GM19463 (cell line): Measurements from ENCODE around the gene ZNF785.
A peak's percentile ranks its signal among the peaks of the same experiment; 100 is the strongest.
"Not testable (repeated sequence)": the region's sequence is repeated elsewhere in the genome, so short reads cannot be mapped to it uniquely, and the experiment has no call there.

Experiments used
- ATAC-seq: cut with Tn5 transposase; IDR thresholded peaks from one replicate; pipeline ENCODE4 v1.9.1; 2021; ENCODE audit warnings: mild to moderate bottlenecking, moderate library complexity; ENCODE audit not compliant: unreplicated experiment

Gene ZNF785

GRCh38 chr16:30541502-30542329 is 43.8 kb downstream of the ZNF785 start:
- ATAC-seq: no peak

- ATAC-seq: not testable (repeated sequence)
Observed at GRCh38 chr16:30540916-30541464, 44.5 kb downstream of the ZNF785 start.

GRCh38 chr16:30539986-30540526 is 45.4 kb downstream of the ZNF785 start:
- not testable (repeated sequence) for ATAC-seq

DNA sequence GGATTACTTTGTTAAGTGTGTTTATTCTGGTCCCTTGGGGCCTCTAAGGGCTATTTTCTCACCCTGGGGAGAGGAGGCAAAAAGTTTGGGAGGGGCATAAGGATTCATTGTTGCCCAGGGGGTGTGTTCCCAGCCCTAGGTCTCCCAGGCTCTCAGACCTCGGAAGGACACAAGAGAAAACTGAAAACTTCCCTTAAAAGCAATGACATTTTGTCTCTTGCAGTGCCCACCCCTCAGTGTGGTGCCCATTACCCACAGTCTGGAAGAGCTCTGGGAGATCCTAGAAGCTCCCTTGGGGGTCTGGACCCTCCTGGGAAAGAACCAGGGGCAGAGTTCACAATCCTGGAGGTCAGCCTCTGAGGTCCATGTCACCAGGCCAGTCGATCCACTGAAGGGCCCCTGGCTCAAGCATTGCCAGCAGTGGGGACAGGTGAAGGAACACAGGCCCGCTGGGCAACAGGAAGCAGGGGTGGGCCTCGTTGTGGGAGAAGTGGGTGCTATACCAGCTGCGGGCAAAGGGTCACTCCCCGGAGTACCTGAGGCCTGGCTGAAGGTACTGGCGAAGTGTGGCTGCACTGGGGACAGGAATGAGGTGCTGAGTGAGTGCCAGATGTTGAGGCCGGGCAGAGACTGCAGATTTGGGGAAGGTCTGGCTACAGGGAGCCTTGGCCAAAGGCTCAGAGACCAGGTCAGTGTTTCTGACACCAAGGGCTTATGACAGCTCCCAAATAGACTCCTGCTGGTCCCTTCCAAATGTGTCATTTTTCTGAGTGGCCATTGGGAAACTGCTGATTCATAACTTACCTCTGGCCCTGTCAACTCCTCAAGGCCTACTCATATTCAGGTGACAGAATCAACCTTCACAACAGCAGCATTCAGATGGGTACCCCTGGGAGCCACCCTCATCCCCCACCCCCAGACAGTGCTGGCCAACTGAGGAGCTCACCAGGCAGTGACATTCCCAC is 46.2 kb downstream of the ZNF785 start:
- ATAC-seq: no peak

DNA sequence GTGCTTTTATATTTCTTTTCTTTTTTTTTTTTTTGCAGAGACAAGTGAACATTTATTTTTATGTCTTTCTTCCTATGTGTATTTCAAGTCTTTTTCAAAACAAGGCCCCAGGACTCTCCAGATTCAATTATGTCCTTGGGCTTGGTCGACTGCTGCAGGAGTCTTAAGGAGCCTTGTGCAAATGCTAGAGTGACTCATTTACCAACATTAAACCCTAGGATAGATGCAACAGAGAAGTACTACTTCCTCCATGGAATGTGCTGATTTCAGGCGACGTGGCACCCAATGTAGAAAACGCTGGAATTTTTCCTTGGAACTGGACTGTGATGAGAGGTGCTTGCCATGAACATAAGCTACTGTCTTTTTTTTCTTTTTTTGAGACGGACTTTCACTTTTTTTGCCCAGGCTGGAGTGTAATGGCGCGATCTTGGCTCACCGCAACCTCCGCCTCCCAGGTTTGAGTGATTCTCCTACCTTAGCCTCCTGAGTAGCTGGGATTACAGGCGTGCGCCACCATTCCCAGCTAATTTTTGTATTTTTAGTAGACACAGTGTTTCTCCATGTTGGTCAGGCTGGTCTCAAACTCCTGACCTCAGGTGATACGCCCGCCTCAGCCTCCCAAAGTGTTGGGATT is 49.0 kb downstream of the ZNF785 start:
- not testable (repeated sequence) for ATAC-seq

DNA sequence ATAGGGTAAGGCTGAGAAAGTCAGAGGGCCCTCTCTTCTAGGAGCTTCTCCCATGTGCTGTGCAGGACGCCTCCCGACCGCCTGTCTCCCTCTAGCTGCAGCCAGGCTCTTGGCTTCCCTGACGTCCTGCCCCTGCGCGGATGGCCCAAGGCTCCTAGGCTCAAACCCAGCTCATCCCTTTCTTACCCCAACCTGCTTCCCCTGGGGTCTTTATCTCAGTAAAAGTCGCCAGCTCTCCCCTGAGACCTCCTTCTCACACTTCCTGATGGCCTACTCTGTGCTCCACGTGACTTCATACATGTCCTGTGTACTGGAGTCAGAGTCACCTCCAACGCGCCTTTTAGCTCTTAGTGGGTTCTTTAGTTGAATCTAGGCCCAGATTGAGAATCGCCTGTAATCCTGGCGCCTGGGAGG is 49.7 kb downstream of the ZNF785 start:
- ATAC-seq: peak; percentile 41

GRCh38 chr16:30535106-30535776 is 50.3 kb downstream of the ZNF785 start:
- peak; percentile 9 for ATAC-seq

DNA sequence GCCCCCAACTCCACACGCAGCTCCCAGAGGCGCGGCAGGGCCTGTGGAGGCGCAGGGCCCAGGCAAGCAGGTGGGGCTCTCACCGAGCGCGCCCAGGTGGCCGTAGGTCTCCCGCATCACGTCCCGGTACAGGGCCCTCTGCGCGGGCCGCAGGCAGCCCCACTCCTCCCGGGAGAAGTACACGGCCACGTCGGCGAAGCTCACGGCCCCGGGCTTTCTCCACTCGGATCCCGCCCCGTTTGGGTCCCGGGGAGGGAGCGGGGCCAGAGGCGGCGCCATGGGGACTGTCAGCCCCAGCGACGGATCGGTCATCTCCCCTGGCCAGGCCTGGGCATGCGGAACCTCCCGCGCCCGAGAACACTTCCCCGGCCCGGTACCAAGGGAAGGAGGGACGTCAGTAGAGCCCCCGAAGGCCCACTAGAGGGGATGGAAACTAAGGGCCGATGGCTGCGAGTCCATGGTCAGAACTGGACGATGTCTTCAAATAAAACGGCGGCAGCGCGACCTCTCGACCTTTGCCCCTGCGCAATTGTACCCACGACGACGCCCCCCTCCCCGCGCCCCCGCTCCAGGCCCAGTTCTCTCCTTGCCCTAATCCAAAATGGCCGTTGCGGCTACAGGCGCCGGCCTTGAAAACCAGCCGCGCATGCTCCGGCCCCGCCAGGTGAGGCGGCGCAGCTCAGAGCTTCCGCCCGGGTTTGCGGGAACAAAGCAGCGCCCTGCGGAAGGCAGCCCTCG is 51.0 kb downstream of the ZNF785 start, which contains the start of gene ZNF747:
ZNF747 (minus strand) TSS at position 491 of the 738 bp plus-strand sequence; CDS start at position 312, 179 bp downstream.
- ATAC-seq: peak; percentile 73

DNA sequence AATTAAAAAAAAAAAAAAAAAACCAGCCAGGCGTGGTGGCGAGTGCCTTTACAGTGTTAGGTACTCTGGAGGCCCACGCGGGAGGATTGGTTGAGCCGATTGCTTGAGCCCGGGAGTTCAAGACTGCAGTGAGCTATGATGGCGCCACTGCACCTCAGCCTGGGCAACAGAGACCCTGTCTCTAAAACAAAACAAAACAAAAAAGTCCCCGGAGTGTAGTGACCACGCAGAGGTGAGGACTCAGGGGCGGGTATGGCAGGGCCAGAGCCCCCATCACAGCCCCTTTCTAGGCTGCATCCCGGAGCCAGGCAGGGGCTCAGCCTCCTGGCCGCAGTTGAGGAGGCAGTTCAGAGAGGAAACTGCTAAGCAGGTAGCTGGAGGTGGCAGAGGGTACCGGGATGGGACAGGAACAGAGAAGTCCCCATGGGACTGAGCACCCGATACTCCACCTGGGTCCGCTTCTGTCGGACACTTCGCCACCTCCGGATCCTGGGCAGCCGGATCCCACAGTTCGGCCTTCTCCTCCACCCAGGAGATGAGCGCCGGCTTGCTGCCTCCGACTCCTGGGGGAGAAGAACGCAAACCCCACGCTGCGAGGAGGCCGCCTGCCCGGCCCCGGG is 51.6 kb downstream of the ZNF785 start:
- peak; percentile 6 for ATAC-seq

DNA sequence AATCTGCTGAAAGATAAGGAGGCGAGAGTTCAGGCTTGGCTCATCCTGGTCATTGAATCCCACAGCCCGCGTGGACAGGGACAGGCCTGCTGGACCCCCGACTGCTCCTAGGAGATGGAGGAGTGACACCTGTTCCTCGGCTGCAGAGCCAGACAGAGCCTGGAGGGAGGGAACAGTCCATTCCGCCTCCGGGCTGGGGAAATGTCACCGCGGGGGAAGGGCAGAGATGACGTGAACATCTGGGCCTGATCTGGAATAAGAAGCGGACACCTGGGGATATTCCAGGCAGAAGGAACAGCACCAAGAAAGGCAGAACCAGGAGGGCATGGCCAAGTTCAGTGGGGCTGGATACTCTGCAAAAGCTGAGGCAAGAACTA is 52.4 kb downstream of the ZNF785 start:
- ATAC-seq: no peak

DNA sequence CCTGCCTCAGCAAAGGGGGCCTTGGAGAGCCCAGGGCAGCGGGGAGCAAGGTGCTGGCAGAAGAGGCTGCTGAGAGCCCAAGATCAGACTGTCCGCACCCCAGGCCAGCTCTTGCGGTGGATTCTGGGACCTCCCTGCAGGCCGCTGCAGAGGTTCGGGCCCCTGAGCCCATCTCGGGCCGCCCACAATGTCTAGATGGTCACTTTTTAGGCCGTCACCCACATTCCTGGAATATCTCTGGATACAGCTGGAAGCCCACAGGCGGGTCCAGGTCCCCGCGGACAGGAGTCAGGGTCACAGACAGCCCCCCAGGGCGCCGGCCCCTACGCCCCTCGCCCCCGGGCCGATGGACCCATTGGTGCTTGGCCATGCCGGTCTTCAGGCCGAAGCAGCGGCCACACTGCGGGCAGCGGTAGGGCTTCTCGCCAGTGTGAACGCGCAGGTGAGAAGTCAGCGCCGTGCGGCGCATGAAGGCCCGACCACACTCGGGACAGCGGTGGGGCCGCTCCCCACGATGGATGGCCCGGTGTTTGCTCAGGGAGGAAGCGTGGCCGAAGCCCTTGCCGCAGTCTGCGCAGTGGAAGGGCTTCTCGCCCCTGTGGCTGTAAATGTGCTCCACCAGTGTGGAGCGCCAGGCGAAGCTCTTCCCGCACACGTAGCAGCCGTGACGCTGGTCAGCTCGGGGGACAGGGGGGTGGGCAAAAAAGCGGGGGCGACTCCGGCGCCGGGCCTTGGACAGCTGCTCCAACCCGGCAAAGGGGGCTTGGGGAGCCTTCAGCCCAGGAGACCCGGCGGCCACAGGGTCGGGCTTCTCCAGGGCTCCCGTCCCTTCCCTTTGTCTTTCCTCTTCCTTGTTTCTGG is 53.0 kb downstream of the ZNF785 start:
- ATAC-seq: no peak
